SU-DHL-6 (cell line): ENCODE data around the gene DCAF7.

Source experiments
- CTCF ChIP-seq: fragments of 200-600 bp; sonication (generic); IDR thresholded peaks from one replicate; pipeline ENCODE4 v1.5.1; 2017; ENCODE audit warnings: antibody characterized with exemption, mild to moderate bottlenecking, low read length, moderate library complexity; ENCODE audit not compliant: insufficient read depth, poor library complexity, severe bottlenecking
- EZH2phosphoT487 ChIP-seq: fragments of 200-600 bp; sonication (generic), shearing (Covaris generic); conservative IDR thresholded peaks from 2 replicates; pipeline ENCODE4 v1.6.1; 2018; ENCODE audit warnings: mild to moderate bottlenecking, antibody characterized with exemption, low read length, moderate library complexity, mixed read lengths

- TF ChIP-seq CTCF, result no peak
- TF ChIP-seq EZH2phosphoT487, result no peak
Measured at GRCh38 chr17:63621229-63621683, 71.0 kb downstream of the DCAF7 start.
